HS-27A (cell line): ENCODE data around the gene CBX3.
"Not testable (repeated sequence)": the region's sequence is repeated elsewhere in the genome, so short reads cannot be mapped to it uniquely, and the experiment has no call there.

Experiments
- DNase-seq: peaks from one replicate; pipeline ENCODE4 v3.0.0-alpha.2; 2012; ENCODE audit warnings: low read depth, missing footprints

The CBX3 gene

DNA sequence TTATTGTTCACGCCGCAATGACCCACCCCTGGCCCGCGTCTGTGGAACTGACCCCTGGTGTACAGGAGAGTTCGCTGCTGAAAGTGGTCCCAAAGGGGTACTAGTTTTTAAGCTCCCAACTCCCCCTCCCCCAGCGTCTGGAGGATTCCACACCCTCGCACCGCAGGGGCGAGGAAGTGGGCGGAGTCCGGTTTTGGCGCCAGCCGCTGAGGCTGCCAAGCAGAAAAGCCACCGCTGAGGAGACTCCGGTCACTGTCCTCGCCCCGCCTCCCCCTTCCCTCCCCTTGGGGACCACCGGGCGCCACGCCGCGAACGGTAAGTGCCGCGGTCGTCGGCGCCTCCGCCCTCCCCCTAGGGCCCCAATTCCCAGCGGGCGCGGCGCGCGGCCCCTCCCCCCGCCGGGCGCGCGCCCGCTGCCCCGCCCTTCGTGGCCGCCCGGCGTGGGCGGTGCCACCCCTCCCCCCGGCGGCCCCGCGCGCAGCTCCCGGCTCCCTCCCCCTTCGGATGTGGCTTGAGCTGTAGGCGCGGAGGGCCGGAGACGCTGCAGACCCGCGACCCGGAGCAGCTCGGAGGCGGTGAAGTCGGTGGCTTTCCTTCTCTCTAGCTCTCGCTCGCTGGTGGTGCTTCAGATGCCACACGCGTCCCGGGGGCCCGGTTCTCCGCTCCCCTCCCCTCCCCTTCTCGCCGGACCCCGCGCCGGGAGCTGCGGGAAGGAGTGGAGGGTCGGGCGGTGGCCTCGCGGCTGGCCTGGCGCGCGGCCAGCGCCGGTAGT, at the start of gene CBX3:
TSS of gene CBX3 (plus strand) at position 499 of the 772 bp plus-strand sequence. CDS start 1,254 bp downstream, outside the sequence.
- no peak for DNase-seq

- DNase-seq, result no peak
Measured at GRCh38 chr7:26151953-26152781, 49.4 kb upstream of the CBX3 start, which contains the start of gene NFE2L3. Gene NFE2L3, plus strand, starts transcription at chr7:26152198. Its CDS starts 301 bp downstream, at chr7:26152499.

- DNase-seq, result not testable (repeated sequence)
Measured at GRCh38 chr7:26152782-26153240, 48.7 kb upstream of the CBX3 start.

DNA sequence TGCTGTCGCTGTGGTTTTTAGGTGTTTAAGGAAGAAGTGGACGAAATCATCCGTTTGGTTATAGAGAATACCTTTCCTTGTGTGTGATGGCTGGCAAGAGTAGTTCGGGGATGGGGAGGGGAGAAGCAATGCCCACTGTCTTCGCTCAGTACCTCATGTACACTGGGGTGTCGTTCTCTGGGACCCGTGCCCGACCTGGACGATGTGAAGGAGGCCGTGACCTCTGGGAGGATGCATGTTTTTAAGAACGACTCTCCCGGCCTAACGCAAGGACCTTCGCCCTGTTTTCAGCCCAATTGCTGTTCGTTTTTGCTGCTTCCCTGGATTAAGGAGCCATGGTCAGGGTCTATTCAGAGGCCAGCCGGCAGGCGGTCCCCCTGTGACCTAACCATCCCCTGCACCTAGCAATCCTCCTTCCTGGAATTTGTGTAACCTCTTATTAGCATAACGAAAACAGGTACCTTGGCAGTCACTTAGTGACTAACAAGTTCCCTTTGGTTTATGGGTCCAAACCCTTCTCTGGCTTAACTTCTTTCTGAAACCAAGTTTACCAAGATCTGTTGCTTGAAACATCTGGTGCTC, 48.2 kb upstream of the CBX3 start:
- no peak for DNase-seq

- no peak for DNase-seq
Measured at GRCh38 chr7:26153823-26154783, 47.4 kb upstream of the CBX3 start.

DNA sequence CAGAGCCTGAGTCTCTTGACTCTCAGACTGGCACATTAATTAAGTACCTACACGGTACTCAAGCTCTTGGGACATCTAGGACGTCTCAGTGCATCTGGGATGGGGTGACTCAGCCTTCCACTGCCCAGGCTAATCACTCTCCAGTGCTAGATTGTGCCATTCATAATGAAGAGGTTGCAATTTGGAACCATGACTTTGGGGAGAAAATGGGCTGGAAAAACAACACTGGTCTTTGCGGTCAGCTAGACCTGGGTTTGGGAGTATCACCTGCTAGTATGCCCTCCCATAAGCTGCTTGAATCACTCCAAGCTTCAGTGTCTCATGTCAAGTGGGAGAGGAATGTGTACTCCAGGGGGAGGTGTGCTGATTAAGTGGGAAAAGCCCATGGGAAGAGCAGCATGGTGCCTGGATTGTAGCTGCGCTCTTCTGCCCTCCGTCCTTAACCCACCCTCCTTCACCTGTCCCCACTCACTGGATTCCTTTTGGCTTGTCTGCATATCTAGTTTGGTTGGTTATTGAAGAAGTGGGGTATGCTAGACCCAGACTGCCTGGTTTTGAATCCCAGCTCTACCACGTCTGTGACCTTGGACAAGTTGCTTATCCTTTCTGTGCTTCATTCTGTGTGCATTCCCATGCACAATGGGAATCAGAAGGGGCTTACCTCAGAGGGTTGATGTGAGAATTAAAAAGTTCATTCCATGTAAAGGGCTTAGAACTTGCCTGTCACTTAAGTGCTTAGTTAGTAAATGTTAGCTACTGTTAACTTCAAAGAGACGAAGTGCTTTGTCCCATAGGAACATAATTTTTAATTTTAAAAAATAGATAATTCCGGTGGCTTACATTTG, 45.8 kb upstream of the CBX3 start:
- DNase-seq, result no peak

DNA sequence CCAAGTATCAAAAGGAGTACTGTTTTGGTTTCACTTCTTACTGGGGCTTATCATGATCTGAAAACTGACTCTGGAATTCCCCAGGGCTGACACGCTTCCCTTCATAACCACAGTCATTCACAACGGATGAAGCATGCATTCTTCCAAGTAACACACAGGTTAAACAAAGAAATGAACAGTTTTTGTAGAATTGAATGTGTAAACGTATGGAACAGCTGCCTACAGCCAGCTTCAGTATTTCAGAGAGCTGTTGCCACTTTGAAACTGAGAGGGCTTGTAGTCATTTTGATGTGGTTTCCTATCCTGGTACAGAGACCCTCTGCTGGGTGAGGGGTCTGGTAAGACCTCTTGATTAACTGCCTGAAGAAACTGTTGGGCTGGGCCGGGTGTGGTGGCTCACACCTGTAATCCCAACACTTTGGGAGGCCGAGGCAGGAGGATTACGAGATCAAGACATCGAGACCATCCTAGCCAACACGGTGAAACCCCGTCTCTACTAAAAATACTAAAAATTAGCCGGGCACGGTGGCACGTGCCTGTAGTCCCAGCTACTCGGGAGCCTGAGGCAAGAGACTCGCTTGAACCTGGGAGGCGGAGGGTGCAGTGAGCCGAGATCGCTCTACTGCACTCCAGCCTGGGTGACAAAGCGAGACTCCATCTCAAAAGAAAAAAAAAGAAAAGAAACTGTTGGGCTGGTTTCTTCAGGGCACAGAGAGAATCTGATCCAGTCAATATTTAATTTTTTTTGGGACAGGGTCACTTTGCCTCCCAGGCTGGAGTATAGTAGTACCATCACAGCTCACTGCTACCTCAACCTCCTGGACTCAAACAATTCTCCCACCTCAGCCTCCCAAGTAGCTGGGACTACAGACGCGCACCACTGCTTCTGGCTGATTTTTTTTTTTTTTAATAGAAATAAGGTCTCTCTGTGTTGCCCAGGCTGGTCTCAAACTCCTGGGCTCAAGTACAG, 44.8 kb upstream of the CBX3 start:
- peak; percentile 66 for DNase-seq

GRCh38 chr7:26157520-26158105, 43.9 kb upstream of the CBX3 start:
- DNase-seq, result no peak

DNA sequence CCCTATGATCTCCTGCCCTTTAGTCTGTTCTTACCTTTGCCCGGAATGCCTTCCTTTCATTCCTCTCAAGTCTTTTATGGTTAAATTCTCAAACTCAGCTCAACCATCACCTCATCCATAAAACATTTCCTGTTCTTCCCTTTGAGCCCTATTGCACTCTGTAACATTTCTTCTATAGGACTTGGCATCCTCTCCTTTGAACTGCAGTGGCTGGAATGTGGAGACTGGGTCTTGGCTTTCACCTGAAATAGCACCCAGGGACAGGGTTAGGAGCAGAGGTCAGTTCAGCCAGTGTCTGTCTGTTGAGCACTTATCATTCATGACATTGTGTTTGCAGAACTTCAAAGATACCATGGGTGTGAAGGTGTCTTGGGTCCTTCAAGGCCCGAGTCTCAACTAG, 42.3 kb upstream of the CBX3 start:
- DNase-seq, result no peak

DNA sequence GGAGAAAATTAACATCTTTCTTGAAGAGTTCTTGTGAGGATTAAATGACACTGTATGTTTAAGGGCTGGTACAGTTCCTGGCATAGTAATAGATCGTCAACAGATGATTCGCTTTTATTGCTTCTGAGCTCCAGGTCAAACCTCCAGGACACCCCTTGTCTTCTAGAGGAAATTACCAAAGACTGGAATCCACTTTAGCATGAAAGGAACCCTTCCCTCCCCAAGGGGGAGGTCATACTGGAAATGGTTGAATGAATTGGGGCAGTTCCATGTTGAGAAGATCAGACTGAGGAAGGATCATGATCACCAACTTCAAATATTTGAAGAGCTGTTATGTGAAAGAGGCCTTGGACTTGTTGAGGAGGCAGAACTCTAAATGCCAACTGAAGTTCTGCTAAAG, 40.6 kb upstream of the CBX3 start:
- DNase-seq, result no peak

- DNase-seq, result no peak
Measured at GRCh38 chr7:26162431-26162830, 39.1 kb upstream of the CBX3 start.

- DNase-seq, result not testable (repeated sequence)
Measured at GRCh38 chr7:26163804-26164203, 37.7 kb upstream of the CBX3 start.

DNA sequence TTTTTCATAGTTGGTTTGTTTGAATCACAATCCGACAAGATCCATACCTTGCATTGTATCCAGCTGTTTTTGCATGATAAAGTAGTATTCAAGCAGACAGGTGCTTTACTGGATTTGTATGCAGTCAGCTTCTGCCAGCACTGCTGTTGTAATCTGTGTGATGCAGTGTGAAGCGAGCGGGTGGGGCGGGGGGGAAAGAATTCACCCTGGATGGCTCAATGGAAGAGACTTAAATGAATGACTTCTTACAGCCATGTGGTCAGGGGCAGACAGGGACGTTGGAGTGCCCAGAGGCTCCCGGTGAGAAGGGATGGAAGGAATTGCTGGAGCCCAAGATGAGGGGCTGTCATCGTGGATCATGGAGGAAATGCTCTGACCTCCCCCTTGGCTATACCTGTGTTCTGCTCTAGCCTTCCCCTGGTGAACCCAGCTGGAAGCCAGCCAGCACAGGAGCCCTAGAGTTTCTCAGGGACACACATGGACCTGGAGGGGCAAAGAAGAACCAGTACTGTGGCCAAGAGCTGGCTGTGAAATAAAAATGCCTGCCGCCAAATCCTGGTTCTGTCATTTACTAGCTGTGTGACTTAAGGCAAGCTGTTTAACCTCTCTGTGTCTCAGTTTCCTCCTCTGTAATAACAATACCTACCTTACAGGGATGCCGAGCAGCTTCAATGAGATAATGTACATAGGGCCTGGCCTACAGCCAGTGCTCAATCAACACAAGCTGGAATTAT, 35.4 kb upstream of the CBX3 start:
- no peak for DNase-seq

- no peak for DNase-seq
Measured at GRCh38 chr7:26166684-26167266, 34.8 kb upstream of the CBX3 start.

- DNase-seq, result no peak
Measured at GRCh38 chr7:26167303-26167934, 34.1 kb upstream of the CBX3 start.

GRCh38 chr7:26168458-26169023, 33.0 kb upstream of the CBX3 start:
- no peak for DNase-seq

- no peak for DNase-seq
Measured at GRCh38 chr7:26169271-26169670, 32.3 kb upstream of the CBX3 start.
